NOMO-1 treated with DMSO at 0.1 percent for 48 hours (cell line): ENCODE data around the gene KIF13A.
"Not testable (repeated sequence)": the region's sequence is repeated elsewhere in the genome, so short reads cannot be mapped to it uniquely, and the experiment has no call there.

Source experiments
- DNase-seq: peaks from one replicate; lab custom pipeline; 2025; ENCODE audit not compliant: unreplicated experiment; lab: John Stamatoyannopoulos, UW

Gene KIF13A

DNA sequence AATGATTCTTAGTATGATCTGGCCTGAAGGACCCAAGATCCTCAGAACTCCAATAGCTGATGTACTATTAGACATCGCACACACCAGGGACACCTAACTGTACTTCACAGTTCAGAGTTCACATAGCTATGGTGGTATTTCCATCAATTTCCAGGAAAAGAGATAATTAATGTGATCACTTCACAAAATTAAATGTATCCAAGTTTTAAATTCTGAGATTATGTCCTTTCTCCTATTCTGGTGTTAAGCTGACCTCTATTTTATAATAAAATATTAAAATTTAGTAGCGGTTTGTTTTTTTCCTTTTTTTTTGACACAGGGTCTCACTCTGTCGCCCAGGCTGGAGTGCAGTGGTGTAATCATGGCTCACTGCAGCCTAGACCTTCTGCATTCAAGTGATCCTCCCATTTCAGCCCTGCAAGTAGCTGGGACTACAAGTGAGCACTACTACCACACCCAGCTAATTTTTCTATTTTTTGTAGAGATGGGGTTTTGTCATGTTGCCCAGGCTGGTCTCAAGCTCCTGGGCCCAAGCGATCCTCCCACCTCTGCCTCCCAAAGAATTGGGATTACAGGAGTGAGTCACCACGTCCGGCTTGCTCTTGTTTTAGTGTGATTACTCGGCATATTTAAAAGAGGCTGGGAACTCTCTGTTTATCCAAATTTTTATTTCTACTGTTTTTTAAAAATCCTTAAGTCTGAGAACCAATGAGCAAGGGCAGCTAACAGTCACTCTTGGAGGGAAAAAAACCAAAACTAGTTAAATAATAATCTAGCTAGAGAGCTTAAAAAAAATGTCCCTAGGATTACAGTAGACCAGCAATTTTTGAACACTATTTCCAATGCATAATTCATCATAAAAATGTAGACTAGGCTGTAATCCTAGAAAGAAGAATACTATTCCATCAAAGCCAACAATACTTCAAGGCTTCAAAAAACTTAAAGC lies 16.0 kb downstream of the KIF13A start:
- DNase-seq: no peak

DNA sequence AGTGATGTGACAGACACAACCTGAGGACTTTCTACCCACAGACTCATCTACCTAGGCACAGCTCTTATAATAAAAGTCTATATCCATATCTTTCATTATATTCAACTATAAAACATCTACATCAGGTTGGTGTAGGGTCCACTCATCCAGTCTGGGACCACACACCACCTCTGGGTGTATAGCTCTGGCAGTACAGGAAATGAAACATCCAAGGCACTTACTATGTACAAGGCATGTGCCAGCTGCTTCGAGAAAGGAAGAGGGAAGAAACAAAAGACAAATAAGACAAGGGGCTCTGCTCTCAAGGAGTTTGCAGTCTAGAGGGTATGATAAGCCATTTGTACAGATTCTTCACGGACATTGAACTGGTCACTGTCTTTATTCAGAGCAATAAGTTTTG lies 18.6 kb downstream of the KIF13A start:
- DNase-seq: no peak

DNA sequence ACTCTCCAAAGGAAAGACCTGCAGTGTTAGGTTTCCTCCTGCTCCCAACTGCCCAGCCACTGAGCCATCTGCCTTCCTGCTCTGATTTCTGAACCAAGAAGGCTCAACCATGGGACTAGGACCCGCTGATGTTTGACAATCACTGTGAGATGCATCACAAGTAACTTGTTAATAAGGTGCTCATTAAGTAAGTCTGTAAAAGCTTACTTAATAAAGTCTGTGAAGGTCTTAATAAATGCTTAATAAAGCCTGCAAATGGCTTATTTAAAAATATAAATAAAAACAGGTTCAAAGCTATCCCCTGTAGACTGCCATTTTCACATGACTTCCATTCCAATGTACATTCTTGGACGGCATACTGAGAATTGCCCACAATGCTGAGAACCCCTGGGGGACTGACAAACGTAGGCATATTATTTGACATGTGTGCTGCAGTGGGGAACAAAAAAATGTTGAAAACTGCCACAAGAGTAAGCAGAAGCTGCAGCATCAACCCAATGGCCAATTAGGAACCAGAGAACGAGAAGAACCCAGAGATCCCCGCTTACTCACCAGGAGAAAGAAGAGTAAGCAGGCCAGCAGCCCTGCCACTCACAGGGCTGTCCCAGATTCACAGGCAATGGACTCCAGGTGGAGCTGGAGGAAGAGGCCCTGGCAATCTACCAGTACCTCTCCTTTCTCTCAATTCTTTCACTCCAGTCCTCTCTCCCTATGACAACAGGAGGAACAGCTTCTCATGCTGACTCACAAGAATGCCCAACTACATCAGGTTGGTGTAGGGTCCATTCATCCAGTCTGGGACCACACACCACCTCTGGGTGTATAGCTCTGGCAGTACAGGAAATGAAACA lies 19.5 kb downstream of the KIF13A start:
- no peak for DNase-seq

DNA sequence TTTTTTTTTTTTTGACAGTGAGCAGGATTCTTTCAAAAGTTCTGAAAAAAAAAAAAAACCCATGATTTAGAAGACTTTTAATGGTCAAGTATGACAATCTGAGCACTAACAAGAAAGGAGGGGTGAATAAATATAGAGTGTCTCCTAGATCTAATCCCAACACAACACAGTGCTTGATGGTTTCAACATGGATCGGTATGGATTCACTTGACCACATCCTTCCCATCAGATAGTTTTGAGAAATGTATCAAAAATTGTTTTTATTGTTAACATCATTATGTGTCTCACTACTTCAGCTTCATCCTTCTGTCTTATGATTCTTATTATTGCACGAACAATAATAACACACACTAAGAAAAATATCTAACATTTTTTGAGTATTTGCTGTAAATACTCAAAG lies 21.0 kb downstream of the KIF13A start:
- DNase-seq: no peak

DNA sequence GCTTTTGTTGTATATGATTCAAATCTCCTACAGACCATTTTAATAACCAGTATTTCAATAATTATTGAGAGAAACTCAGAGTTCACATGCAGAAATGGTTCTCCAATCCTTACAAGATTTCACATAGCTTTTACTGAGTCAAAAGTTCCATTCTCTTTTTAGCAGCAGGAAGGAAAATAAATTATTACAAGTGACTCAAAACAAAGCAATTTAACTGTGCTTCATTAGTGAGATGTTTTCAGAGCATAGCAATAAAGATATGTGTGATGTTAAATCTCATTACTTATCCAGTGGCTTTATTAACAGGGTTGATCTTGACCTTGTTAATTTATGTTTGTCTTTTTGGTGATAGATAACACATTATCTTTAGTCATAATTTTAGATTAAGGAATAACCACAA lies 22.0 kb downstream of the KIF13A start:
- no peak for DNase-seq

DNA sequence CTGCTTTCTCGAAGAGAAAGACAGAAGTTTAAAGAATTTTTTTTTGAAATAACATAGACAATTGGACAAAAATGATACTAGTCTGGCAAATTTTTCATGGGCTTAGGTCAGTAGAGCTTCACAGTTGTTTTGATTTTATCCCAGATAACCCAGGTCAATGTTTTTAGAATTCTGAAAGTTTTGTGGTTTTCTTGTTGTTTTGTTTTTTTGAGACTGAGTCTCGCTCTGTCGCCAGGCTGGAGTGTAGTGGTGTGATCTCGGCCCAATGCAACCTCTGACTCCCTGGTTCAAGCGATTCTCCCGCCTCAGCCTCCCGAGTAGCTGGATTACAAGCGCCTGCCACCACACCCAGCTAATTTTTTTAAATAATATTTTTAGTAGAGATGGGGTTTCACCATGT lies 22.8 kb downstream of the KIF13A start:
- no peak for DNase-seq

DNA sequence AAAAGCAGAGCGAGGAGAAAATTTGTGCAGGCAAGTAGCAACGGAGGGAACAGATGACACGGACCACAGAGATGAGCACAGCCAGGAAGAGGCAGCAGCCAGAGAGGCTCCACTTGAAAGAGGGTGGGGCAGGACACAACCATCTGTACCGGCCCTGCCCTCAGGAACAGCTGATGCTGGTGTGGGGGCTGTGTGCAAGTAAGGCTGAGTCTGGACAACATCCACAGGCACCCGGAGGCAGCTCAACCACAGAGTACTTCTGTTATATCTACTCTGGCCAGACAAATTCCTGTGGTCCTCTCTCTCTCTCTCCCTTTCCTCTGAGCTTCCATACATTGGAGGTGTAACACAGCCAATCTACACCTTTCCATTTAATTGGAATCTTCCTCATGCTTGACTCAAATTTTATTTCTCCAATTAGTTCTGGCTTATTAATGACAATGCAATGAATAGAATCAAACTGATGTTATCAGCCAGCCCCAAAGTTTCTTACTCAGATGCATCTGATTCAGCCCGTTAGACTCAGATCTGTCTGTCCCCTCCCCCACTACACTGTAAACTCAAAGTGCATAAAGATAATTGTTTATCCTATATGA lies 24.9 kb downstream of the KIF13A start:
- DNase-seq: no peak

DNA sequence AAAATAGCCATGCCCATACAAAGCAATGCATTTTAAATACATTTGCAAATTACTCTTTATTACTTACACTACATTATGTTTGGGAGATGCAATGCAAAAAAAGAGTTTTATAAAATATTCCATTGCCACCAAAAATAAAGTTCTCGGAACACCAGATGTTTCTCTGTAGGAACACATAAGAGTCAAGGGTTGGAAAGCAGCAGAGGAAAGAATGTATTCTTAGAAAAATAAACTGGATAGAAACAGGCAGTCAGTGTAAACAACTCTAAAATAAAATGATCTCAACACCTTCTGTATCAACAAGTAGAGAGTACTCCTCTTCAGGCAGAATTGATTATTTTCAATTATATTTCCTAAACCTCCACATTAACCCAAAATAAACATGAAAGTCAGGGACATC lies 28.1 kb downstream of the KIF13A start:
- DNase-seq: no peak

DNA sequence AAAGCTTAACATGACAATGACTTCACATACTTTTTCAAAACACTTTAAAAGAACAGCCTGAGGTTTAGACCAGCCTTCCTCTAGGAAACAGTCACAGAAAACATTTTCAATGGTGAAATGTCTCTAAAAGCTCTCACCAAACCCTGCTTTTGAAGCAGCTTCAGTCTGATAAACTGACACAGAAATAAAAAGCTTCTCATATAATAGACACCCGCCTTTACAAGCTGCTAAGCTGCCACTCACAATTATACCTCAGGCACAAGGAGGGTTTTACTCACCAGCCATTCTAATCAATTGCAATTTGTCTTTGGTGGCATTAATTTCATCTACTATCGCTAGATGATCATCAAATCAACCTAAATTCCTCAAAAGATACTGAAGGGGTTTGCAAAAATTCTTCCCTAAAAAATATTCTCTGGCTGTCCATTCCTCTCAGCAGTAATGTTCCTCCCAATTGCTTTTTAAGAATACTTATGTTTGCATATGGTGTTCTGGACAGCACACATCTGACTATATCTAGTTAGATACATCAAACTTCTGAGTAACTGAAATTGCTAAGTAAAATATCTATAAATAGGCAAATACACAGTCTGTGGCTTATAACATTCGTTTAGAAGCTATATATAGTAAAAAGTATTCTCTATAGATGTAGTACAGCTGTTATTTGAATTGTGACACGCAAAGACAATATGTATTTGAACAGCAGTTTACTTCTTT lies 29.4 kb downstream of the KIF13A start:
- DNase-seq: no peak

DNA sequence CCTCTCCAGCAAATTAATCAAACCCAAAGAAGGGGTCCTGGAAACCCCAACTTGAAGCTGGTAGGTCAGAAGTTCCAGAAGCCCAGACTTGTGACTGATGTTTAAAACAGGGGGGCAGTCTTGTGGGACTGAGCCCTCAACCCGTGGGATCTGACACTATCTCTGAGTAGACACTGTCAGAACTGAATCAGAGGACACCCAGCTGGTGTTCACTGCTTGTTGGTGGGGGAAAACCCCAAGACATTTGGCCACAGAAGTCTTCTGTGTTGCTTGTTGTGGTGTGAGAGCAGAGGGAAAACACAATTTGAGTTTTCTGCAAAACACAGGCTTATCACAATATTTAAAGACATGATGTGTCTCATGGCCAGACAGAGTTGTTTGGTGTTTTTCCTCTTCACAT lies 29.9 kb downstream of the KIF13A start:
- DNase-seq: no peak

DNA sequence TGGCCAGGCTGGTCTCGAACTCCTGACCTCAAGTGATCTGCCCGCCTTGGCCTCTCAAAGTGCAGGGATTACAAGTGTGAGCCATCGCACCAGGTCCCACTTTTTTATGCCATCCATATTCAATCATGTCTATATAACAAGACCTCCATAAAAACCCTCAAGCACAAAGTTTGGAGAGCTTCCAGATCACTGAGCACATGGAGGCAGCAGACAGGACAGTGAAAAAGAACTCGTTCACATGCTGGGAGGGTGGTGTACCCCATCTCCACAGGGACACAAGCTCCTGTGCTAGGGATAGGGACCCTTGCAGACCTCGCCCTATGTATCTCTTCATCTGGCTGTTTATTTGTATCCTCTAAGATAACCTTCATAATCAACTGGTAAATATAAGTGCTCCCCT lies 30.3 kb downstream of the KIF13A start:
- DNase-seq: no peak

DNA sequence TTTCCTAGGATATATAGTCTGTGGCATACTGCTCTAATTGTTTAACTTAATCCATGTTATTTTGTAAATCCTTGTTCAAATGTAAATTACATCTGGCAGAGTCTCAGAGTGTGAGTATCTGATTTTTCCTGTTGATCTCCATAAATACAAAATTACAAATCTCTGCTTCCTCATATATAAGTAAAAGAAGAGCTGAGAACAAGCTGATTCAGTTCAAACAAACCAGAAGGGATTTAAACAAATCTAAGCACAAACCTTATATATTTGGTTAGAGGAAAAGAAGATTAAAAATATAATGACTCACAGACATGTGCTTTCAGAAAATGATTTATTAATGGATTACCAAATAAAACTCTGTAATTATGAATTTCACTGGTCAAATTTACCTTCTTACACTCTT lies 37.3 kb downstream of the KIF13A start:
- DNase-seq: no peak

DNA sequence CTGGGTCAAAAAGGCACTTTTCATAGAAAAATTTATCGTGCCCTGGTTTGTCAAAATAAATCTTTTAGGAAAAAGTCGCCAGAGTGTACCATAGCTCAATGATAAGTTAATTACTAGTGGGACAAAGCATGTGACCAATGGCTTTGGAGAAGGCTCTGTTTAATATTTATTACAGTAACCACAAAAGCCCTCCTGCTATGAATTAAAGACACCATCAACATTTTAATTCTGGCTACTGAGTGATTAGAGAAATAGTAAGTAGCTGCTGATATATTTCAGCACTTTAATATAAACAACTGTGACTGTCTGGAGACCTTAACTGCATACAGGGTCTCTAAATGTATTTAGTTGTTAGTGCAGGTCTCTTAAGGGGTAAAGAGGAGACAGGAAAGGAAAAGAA lies 38.3 kb downstream of the KIF13A start:
- no peak for DNase-seq

DNA sequence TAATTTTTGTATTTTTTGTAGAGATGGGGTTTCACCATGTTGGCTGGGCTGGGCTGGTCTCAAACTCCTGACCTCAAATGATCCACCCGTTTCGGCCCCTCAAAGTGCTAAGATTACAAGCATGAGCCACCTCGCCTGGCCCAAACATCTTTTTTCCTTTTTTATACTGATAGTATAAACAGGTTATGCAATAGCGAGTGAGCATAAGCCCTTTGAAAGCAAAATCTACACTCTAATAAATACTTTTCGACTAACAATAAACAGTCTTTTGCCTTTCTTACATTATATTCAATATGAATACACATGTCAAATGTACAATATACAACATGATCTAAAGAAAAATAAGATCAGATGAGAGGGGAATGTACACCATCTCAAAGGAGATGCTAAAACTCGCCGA lies 38.7 kb downstream of the KIF13A start:
- no peak for DNase-seq

DNA sequence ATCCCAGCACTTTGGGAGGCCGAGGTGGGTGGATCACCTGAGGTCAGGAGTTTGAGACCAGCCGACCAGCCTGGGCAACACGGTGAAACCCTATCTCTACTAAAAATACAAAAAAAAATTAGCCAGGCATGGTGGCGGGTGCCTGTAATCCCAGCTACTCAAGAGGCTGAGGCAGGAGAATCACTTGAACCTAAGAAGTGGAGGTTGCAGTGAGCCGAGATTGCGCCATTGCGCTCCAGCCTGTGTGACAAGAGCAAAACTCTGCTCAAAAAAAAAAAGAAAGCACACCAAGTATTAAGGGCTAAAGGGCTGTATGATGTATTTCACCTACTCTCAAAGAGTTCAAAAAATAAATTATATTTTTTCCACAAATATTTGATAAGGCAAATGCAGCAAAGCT lies 39.9 kb downstream of the KIF13A start:
- not testable (repeated sequence) for DNase-seq

DNA sequence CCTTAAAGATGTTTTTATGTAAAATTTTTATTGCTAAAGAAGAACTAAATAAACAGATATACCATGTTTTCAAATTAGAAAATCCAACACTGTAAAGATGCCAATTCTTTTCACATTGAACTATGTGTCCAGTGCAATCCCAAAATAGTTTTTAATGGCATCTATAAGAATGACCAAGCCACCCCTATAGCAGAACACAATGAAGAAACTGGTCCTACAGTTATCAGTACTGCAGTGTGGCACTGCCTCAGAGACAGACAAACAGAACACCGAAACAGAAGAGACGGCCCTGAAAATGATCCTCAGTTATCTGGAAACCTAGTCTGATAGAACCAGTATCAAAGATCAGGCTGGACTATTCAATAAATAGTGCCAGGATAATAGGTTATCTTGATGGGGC lies 41.9 kb downstream of the KIF13A start:
- no peak for DNase-seq

DNA sequence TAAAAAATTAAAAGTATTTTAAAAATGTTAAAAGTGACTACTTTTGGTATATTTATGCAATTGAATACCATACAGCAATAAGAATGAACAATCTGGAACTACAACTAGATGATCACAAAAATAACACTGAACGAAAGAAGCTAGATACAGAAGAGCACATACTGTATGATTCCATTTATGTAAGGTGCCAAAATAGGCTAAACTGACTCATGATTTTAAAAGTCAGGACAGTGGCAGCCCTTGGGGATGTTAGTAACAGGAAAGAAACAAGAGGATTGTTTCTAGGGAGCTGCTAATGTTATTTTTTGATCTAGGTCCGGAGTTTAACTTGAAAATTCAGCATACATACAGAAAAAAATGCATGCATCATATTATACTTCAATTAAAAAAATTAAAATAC lies 42.3 kb downstream of the KIF13A start:
- no peak for DNase-seq

DNA sequence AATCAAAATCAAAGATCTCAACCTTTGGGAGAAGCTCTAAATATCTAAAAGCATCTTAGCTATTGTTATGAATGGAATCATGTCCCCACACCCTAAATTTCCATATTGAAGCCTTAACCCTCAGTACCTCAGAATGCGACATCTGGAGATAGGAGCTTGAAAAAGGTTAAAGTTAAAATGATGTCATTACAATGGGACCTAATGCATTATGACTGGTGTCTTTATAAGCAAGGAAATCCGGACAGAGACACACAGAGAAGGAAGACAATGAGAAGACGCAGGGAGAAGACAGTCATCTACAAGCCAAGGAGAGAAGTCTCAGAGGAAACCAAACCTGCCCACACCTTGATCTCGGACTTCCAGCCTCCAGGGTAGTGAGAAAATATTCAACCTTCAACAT lies 46.1 kb downstream of the KIF13A start:
- DNase-seq: no peak

DNA sequence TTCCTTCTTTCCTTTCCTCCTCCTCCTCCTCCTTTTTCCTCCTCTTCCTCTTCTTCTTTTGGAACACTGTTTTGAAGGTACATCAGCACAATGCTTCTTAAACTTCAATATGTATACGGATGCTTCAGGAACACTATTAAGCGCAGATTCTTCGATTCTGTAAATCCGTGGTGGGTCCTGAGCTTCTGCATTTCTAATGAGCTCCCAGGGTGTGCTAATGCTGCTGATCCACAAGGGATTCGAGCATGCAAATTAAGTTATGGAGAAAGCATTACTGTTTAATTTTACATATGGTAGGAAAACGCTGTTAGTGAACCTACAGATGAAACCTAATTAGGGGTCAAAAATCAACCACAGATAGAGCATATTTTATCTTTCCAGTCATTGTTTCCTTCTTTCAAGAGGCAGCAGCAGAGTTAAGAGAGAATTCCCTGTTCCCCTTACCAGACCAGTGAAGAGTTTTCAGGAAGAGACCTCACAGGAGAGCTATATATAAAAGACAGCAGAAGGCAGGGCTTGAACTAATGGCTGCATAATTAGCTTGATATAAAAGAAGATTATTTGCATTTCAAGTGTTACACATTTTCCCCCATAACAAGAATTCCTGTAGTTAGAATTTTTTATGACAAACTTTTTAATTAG lies 47.2 kb downstream of the KIF13A start:
- no peak for DNase-seq

DNA sequence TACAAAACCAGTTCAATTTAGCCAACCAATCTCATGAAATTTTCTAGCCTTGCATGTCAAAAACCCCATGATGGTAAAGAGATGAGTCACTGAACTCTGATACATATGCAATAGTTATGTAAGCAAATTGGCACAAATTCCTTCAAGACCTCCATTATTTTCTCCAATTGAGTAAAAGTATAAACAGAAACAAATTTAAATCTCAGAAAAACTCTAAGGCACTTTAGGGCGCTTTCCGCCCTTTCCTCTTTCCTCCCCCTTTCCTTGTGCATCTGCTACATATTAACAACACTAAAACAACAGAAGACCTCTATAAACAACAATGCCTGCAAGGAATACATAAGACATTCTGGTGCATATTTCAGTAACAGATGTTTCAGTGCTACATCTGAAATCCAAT lies 48.5 kb downstream of the KIF13A start:
- no peak for DNase-seq
